ACHN (cell line): ENCODE data around the gene TRNP1.
"Not testable (repeated sequence)": the region's sequence is repeated elsewhere in the genome, so short reads cannot be mapped to it uniquely, and the experiment has no call there.

Experiments used
- DNase-seq: peaks from one replicate; pipeline ENCODE4 v3.0.0-alpha.2; 2015
- in situ Hi-C: cut with HindIII; loops from 2 replicates; pipeline ENCODE4 v1.10.0; 2017; ENCODE audit warnings: low sequenced_read_pairs, low pct_ligation_motif_present, low pct_unique_long_range_greater_than_20kb

Gene TRNP1

GRCh38 chr1:26965628-26966027 is 27.9 kb upstream of the TRNP1 start:
- no peak for DNase-seq
- in situ Hi-C loops: no loop called here

DNA sequence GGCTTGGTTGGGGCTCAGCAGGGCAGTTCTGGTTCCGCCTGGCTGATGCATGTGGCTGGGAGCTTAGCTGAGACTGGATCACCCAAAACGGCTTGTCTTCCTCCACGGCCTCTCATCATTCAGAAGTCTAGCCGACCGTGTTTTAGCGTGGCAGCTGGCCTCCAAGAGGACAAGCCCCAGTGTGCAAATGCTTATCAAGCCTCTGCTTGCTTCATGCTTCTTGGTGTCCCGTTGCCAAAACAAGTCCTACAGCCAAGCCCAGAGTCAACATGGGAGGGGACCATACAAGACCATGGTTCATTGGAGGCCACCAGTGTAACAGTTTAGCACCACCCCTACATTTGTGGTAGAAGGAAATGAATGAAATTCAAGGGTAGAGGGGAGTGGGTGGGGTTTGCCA is 22.7 kb upstream of the TRNP1 start:
- in situ Hi-C loops: no loop called here
- no peak for DNase-seq

DNA sequence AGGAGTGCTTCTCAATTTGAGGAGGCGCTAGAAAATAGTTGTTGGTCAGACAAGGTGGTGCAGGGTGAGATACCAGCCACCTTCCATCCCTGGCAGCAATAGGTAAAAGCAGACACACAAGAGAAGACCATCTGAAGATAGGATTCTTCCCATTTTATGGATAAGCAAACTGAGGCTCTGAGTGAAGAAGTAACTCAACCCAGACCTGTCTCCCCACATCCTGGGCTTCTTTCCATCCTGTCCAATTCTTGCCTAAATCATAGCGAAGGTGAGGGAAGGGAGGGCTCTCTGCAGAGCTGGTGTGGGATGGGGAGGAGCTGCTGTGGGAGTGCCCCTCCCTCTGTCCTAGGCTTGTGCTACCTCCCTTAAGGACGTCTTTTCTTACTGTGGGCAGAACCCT is 21.9 kb upstream of the TRNP1 start:
- in situ Hi-C loops: no loop called here
- no peak for DNase-seq

DNA sequence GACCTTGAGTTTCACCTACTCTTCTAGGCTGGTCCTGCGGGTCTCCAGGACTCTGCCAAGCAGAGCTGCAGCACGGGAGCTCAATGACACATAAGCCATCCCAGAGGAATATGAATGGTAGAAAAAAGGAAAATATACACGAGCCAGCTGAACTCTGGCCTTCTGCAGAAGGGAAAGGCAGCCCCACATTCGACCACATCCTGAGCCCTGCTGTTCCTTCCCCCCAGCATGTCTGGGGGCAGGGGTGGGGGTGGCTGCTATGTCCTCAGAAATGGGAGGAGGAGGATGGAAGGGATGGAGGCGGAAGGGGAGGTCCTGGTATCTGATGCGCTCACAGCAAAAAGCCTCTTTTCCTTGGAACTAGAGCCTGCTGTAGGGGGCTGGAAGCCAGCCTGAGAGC is 21.1 kb upstream of the TRNP1 start:
- DNase-seq: no peak
- in situ Hi-C loops: no loop called here

DNA sequence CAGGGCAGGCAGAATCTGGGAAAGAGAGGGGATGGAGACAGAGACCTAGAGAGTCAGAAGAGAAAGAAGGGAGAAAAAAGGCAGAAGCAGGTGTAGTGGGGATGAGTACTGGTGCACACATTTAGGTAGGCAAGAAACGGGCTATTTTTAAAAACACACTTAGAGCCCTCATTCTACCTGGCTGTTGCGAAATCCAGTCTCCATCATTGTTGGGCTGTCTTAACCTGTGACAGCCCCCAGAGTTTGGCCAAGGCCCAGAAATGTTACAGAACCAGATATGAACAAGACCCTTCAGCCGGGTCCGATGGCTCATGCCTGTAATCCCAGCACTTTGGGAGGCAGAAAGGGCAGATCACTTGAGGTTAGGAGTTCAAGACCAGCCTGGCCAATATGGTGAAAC is 20.7 kb upstream of the TRNP1 start:
- DNase-seq: no peak
- in situ Hi-C loops: no loop called here

GRCh38 chr1:26976621-26977510 is 16.6 kb upstream of the TRNP1 start:
- in situ Hi-C loops: no loop called here

GRCh38 chr1:26978901-26979300 is 14.6 kb upstream of the TRNP1 start:
- no peak for DNase-seq
- in situ Hi-C loops: no loop called here

More at GRCh38 chr1:26976621-26977510, 16.6 kb upstream of the TRNP1 start:
- no peak for DNase-seq

DNA sequence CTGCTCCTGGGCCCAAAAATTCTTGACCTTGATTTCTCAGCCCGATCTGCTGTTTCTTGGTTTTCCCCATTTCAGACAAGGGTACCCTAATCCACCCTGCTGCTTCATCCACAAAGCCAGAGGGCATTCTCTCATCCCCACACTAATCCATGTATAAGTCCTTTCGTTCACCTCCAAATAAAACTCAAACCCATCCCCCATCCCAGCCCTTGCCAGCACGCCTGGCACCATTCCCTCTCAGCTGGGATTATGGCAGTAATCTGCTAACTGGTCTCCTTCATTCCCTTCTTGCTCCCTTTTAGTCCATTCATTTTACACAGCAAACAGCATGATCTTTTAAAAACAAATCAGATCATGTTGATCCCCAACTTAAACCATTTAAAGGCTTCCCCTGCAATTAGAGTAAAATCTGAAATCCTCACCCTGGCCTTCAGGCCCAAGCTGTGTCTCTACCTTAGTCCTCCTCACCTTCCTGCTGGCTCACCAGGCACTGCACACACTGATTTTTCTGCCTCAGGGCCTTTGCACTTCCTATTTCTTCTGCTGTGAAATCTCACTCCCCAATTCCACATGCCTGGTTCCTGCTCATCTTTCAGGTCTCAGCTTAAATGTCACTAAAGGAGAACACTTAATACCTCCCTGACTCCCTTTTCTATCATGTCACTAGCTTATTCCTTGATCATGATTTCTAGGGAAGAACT is 12.2 kb upstream of the TRNP1 start:
- in situ Hi-C loops: no loop called here
- DNase-seq: no peak

DNA sequence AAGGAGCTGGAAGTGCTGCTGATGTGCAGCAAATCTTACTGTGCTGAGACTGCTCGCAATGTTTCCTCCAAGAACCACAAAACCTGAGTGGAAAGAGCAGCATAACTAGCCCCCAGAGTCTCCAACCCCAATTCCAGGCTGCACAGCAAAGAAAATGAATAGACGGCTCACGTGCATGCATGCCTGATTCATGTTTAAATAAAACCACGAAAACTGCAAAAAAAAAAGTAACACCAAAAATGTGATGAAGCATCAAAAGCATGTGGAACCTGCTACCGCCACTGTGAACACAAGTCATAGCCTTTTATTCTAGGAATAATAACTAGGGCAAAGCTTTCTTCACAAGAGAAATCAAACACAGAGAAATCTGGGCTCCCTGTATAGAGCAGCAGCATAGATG is 9.6 kb upstream of the TRNP1 start:
- DNase-seq: no peak
- in situ Hi-C loops: no loop called here

- DNase-seq: no peak
- in situ Hi-C loops: no loop called here
These were observed 9.2 kb upstream of the TRNP1 start for GRCh38 chr1:26984291-26984690.

- DNase-seq: no peak
- in situ Hi-C loops: no loop called here
These were observed 6.8 kb upstream of the TRNP1 start for GRCh38 chr1:26986658-26987057.

- in situ Hi-C loops, DNase-seq: not testable (repeated sequence)
These were observed 3.9 kb upstream of the TRNP1 start for GRCh38 chr1:26989403-26990109.

- in situ Hi-C loops: no loop called here
- peak; percentile 86 for DNase-seq
These were observed 2.0 kb upstream of the TRNP1 start for GRCh38 chr1:26991310-26992116.

- no peak for DNase-seq
- in situ Hi-C loops: no loop called here
These were observed 711 bp downstream of the TRNP1 start for GRCh38 chr1:26994020-26994786.

- in situ Hi-C loops: no loop called here
- DNase-seq: no peak
These were observed 1.5 kb downstream of the TRNP1 start for GRCh38 chr1:26994787-26995517.

DNA sequence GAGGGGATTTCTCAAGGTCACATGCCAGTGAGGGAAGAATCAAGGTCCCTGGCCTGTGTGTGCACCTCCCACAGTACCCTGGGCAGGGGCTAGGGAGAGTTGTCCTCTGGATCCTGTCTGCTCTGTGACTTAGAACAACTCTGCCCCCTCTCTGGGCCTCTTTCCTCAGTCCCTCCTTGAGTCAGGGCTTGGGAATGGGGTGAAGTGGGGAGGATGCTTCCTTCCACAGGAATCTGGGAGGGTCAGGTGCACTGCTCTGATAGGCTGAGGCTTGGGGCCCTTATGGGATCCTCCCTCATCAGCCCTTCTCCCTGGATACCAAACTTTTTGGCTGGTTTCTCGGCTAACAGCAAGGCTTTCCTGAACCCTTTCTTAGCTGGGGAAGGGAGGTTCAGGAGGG is 2.5 kb downstream of the TRNP1 start:
- in situ Hi-C loops: no loop called here
- no peak for DNase-seq

DNA sequence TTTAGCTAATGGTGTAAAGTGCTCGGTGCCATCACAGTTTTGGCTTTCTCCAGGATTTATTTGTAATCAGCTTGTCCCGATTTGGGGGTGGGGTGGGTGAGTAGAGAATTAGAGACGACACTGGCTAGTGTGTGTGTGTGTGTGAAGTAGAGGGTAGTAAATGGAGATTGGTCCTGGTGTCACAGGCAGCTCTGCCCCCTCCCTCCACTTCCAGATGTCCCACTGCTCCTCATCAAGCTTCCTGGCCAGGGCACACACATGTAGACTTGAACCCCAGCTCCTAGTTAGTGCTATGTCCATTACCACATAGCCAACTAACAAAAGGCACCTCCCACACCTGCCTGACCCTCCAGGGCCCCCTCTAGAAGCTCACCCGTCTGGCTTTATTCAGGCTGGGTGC is 3.2 kb downstream of the TRNP1 start:
- no peak for DNase-seq
- in situ Hi-C loops: no loop called here
